Prostate gland (tissue), 2 donors: ENCODE results near the gene IGLL5.

Experiments
- POLR2A ChIP-seq: fragments of 450-650 bp; IDR thresholded peaks from one replicate; pipeline ENCODE4 v1.6.1; 2016; ENCODE audit warnings: antibody characterized with exemption, mild to moderate bottlenecking
- POLR2AphosphoS5 ChIP-seq: sonication (generic); formaldehyde crosslinking; IDR thresholded peaks from one replicate; pipeline ENCODE4 v1.6.1; 2017; ENCODE audit warnings: antibody characterized with exemption
- TF ChIP-seq, protein P1 (sequence below), 4 experiments: fragments of 200-600 bp in 2 of 4; fragments of 450-650 bp in 2 of 4; sonication (generic) in 2 of 4; IDR thresholded peaks; 1 replicate in 3 of 4; 2 replicates in 1 of 4; pipeline ENCODE4 v1.5.1; 2016 to 2019; ENCODE audit warnings: antibody characterized with exemption in 4 of 4, mild to moderate bottlenecking in 2 of 4, moderate library complexity in 2 of 4

DNA sequence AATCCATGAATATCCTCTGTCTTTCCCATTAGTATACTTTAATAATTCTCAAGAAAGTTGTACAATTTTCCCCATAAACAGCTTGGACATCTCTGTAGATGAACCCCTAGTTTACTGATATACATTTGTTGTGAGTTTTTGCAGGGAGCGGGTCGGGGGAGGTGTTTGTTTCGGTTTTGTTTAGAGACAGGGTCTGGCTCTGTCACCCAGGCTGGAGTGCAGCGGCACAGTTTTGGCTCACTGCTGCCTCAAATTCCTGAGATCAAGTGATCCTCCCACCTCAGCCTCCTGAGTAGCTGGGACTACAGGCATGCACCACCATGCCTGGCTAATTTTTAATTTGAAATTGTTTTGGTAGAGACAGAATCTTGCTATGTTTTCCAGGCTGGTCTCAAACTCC is 57.6 kb downstream of the IGLL5 start:
- TF ChIP-seq POLR2AphosphoS5 (no peak), POLR2A (no peak)
- TF ChIP-seq, protein P1, sequence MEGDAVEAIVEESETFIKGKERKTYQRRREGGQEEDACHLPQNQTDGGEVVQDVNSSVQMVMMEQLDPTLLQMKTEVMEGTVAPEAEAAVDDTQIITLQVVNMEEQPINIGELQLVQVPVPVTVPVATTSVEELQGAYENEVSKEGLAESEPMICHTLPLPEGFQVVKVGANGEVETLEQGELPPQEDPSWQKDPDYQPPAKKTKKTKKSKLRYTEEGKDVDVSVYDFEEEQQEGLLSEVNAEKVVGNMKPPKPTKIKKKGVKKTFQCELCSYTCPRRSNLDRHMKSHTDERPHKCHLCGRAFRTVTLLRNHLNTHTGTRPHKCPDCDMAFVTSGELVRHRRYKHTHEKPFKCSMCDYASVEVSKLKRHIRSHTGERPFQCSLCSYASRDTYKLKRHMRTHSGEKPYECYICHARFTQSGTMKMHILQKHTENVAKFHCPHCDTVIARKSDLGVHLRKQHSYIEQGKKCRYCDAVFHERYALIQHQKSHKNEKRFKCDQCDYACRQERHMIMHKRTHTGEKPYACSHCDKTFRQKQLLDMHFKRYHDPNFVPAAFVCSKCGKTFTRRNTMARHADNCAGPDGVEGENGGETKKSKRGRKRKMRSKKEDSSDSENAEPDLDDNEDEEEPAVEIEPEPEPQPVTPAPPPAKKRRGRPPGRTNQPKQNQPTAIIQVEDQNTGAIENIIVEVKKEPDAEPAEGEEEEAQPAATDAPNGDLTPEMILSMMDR (IDR thresholded peaks at IDR 0.05) = no peak
